HCT116 (cell line): ENCODE results near the gene ERC2. TPM values are rescaled to one million over a fixed set of nuclear protein-coding genes. Genes with fewer than 3 reads are reported as not detected.

ENCODE experiments used
- ATAC-seq: fragments of 200-7000 bp; cut with Tn5 transposase; 2 replicates; pipeline ENCODE4 v1.9.1; 2020; ENCODE audit warnings: mild to moderate bottlenecking, moderate library complexity
- BruUV-seq: library from RNA; stranded (reverse); fragments of 400-500 nt; replicated peaks from 2 replicates; lab custom pipeline; 2021; lab: Mats Ljungman, UMichigan
- CTCF ChIA-PET: fragments of 300-600 bp; sonication (Branson Sonifier 250); formaldehyde crosslinking; loops from one replicate; lab custom pipeline; 2021; ENCODE audit warnings: antibody characterized with exemption; lab: Charles Lee
- POLR2A ChIA-PET: fragments of 300-600, 350-600 bp; sonication (Branson Sonifier 250); formaldehyde crosslinking; loops from one replicate; lab custom pipeline; 2021; ENCODE audit warnings: antibody characterized with exemption; lab: Charles Lee
- RAD21 ChIA-PET, 2 experiments: fragments of 300-600 bp; sonication (Branson Sonifier 250); formaldehyde crosslinking; loops; one replicate each; lab custom pipeline; 2023; ENCODE audit warnings: low total read pairs in 2 of 2; ENCODE audit not compliant: uncharacterized antibody in 2 of 2, unreplicated experiment in 2 of 2, low non-redundant PET in 1 of 2; lab: Charles Lee
- DNase-seq: peaks from one replicate; pipeline ENCODE4 v3.0.0-alpha.2; 2010; ENCODE audit warnings: low read depth, low spot score
- H2AFZ ChIP-seq: fragments of 200-600 bp; shearing (Covaris generic), sonication (generic); 2 replicates; pipeline ENCODE4 v1.6.1; 2017; ENCODE audit warnings: low read depth, mixed run types, mixed read lengths, antibody characterized with exemption, low read length; ENCODE audit not compliant: poor library complexity, severe bottlenecking
- H3K27ac ChIP-seq: 2 replicates; pipeline ENCODE4 v1.5.1; 2012; ENCODE audit warnings: low read depth, low read length
- H3K27me3 ChIP-seq: fragments of 200-600 bp; sonication (generic); 2 replicates; pipeline ENCODE4 v1.6.1; 2016; ENCODE audit warnings: mixed run types, low read length, mixed read lengths; ENCODE audit not compliant: insufficient read depth
- H3K36me3 ChIP-seq, 2 experiments: fragments of 200-500 bp in 1 of 2; fragments of 200-600 bp in 1 of 2; sonication (Bioruptor generic) in 1 of 2; sonication (generic) in 1 of 2; 2 replicates each; pipeline versions ENCODE4 v1.5.1 to v1.6.1; 2014 to 2016; ENCODE audit warnings: low read length in 2 of 2, inconsistent platforms in 1 of 2, mixed read lengths in 1 of 2, mixed run types in 1 of 2; ENCODE audit not compliant: insufficient read depth in 2 of 2, control insufficient read depth in 1 of 2
- H3K4me1 ChIP-seq, 2 experiments: fragments of 200-600 bp in 1 of 2; sonication (generic) in 1 of 2; 2 replicates each; pipeline versions ENCODE4 v1.5.1 to v1.6.1; 2012 to 2017; ENCODE audit warnings: low read length in 2 of 2, inconsistent platforms in 1 of 2, mild to moderate bottlenecking in 1 of 2, mixed read lengths in 1 of 2, mixed run types in 1 of 2, moderate library complexity in 1 of 2; ENCODE audit not compliant: insufficient read depth in 2 of 2, control insufficient read depth in 1 of 2
- H3K4me2 ChIP-seq: fragments of 200-600 bp; sonication (generic); 2 replicates; pipeline ENCODE4 v1.6.1; 2017; ENCODE audit warnings: mixed run types, low read length, mixed read lengths
- H3K4me3 ChIP-seq, 2 experiments: fragments of 200-600 bp in 1 of 2; sonication (generic) in 1 of 2; replicated peaks in 1 of 2; 2 replicates each; pipeline ENCODE4 v1.5.1; 2011 to 2016; ENCODE audit warnings: low read length in 2 of 2, control low read depth in 1 of 2, low read depth in 1 of 2, mild to moderate bottlenecking in 1 of 2, mixed read lengths in 1 of 2, mixed run types in 1 of 2
- H3K79me2 ChIP-seq: fragments of 200-600 bp; sonication (generic); 2 replicates; pipeline ENCODE4 v1.6.1; 2017; ENCODE audit warnings: mild to moderate bottlenecking, mixed run types, low read length, moderate library complexity, mixed read lengths; ENCODE audit not compliant: insufficient read depth
- H3K9ac ChIP-seq: fragments of 200-600 bp; sonication (generic); 2 replicates; pipeline ENCODE4 v1.6.1; 2016; ENCODE audit warnings: low read length, mixed read lengths
- H3K9me2 ChIP-seq: fragments of 200-600 bp; sonication (generic), shearing (Covaris generic); 2 replicates; pipeline ENCODE4 v1.6.1; 2017; ENCODE audit warnings: mixed run types, mild to moderate bottlenecking, moderate library complexity; ENCODE audit not compliant: insufficient read depth
- H3K9me3 ChIP-seq, 2 experiments: fragments of 200-500 bp in 1 of 2; fragments of 200-600 bp in 1 of 2; sonication (Bioruptor generic) in 1 of 2; sonication (generic) in 1 of 2; 2 replicates each; pipeline ENCODE4 v1.6.1; 2014 to 2017; ENCODE audit warnings: low read length in 2 of 2, mixed read lengths in 2 of 2, inconsistent platforms in 1 of 2, low read depth in 1 of 2, mild to moderate bottlenecking in 1 of 2, mixed run types in 1 of 2, moderate library complexity in 1 of 2; ENCODE audit not compliant: control insufficient read depth in 1 of 2, insufficient read depth in 1 of 2
- H4K20me1 ChIP-seq: fragments of 200-600 bp; sonication (generic), shearing (Covaris generic); 2 replicates; pipeline ENCODE4 v1.6.1; 2017; ENCODE audit warnings: mixed run types, mild to moderate bottlenecking, moderate library complexity; ENCODE audit not compliant: insufficient read depth
- ATF3 ChIP-seq: IDR thresholded peaks from 2 replicates; pipeline ENCODE4 v1.6.1; 2012
- EGR1 ChIP-seq: IDR thresholded peaks from 2 replicates; pipeline ENCODE4 v1.6.1; 2012; ENCODE audit warnings: low read depth
- ELF1 ChIP-seq: IDR thresholded peaks from 2 replicates; pipeline ENCODE4 v1.6.1; 2012; ENCODE audit warnings: low read depth, borderline replicate concordance
- JUND ChIP-seq: IDR thresholded peaks from 2 replicates; pipeline ENCODE4 v1.6.1; 2012
- POLR2AphosphoS5 ChIP-seq: IDR thresholded peaks from 2 replicates; pipeline ENCODE4 v1.6.1; 2011; ENCODE audit warnings: mild to moderate bottlenecking, low read depth, low read length, moderate library complexity
- REST ChIP-seq: IDR thresholded peaks from 2 replicates; pipeline ENCODE4 v1.6.1; 2012; ENCODE audit warnings: low read depth
- SIN3A ChIP-seq: IDR thresholded peaks from 2 replicates; pipeline ENCODE4 v1.6.1; 2012; ENCODE audit warnings: low read depth
- SP1 ChIP-seq: IDR thresholded peaks from 2 replicates; pipeline ENCODE4 v1.6.1; 2012; ENCODE audit warnings: low read depth
- YY1 ChIP-seq: IDR thresholded peaks from 2 replicates; pipeline ENCODE4 v1.6.1; 2011; ENCODE audit warnings: low read length, low read depth, moderate library complexity, mild to moderate bottlenecking; ENCODE audit not compliant: insufficient replicate concordance; ENCODE audit errors: extremely low read depth
- ZFX ChIP-seq: fragments of 450-650 bp; IDR thresholded peaks from 2 replicates; pipeline ENCODE4 v1.6.1; 2017
- intact Hi-C: fragments of 100-400 bp; cut with micrococcal nuclease; formaldehyde crosslinking; loops from 2 replicates; pipeline ENCODE4 v1.10.0; 2022
- total RNA-seq: library from RNA; stranded (reverse); gene quantifications from one replicate; pipeline ENCODE4 v1.2.1, GENCODE V29; 2021; ENCODE audit not compliant: unreplicated experiment

Gene ERC2
- total RNA-seq, 1 experiment from 2014 or later: not detected

- ChIA-PET POLR2A (no interaction called here), RAD21 (no interaction called here), CTCF (no interaction called here)
- H3K36me3 ChIP-seq: no peaks in the 10 kb centered on the region
- intact Hi-C loops: no loop called here
- no peak overlapping the region for H3K9ac ChIP-seq
- H3K9me3 ChIP-seq: no peaks in the 10 kb centered on the region
- no peaks in the 10 kb centered on the region for H3K9me2 ChIP-seq
- BruUV-seq: no TSS peak
- ATAC-seq (no peak), DNase-seq (no peak)
- H2AFZ ChIP-seq: no peak overlapping the region
- no peak overlapping the region for H3K4me2 ChIP-seq
- no peaks in the 10 kb centered on the region for H3K4me1 ChIP-seq
- no peaks in the 10 kb centered on the region for H3K79me2 ChIP-seq
- no peaks in the 10 kb centered on the region for H3K27me3 ChIP-seq
- no peak overlapping the region for H3K27ac ChIP-seq
- TF ChIP-seq SP1 (no peak), ATF3 (no peak), SIN3A (no peak), POLR2AphosphoS5 (no peak), ELF1 (no peak), REST (no peak), EGR1 (no peak), ZFX (no peak), YY1 (no peak), JUND (no peak)
- H3K4me3 ChIP-seq: no peak overlapping the region
- H4K20me1 ChIP-seq: no peaks in the 10 kb centered on the region
Observed at GRCh38 chr3:55965776-55966175, 502.5 kb downstream of the ERC2 start.
